GM19452 (cell line): ENCODE data around the gene PSENEN.
"Not testable (repeated sequence)": the region's sequence is repeated elsewhere in the genome, so short reads cannot be mapped to it uniquely, and the experiment has no call there.

Source experiments
- ATAC-seq: cut with Tn5 transposase; IDR thresholded peaks from one replicate; pipeline ENCODE4 v1.9.1; 2021; ENCODE audit not compliant: unreplicated experiment

Gene PSENEN

GRCh38 chr19:35787227-35787799 is 41.9 kb downstream of the PSENEN start:
- ATAC-seq = no peak

- no peak for ATAC-seq
These were observed 42.9 kb downstream of the PSENEN start for GRCh38 chr19:35788205-35788960.

DNA sequence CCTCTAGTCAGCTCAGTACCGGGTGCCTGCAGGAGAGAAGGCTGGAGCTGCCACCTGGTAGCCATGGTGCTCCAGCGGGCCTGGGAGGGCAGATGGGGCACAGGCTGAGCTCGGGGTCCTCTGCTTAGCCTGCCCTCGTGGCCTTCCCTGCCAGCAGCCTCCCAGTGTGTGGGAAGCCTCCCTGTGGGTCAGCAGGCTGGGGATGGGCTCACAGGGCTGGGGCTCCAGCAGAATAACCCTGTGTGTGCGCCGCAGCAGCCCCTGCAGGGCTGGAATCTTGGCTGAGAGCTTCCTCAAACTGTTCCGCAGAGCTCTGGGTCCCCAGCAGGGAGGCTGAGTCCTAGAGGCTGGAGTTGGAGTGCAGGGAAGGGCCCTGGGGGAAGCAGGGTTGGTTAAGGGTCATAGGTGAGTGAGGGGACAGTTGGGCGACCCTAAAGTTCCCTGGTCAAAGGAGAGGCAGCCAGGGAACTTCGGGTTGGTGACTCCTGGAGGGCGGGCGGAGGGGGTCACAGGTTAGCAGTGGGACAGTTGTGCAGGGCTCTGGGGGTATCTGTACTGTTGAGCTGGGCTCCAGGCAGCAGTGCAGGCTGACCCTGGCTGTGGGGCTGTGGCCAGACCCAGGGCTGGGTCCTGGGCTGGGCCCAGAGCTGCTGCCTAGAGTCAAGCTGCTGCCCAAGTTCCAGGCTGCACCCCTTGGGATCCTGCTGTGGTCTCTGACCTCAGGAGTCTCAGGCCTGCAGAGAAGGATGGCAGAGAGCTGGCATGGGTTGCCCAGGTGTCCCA is 43.9 kb downstream of the PSENEN start:
- ATAC-seq = no peak

GRCh38 chr19:35789978-35790944 is 44.8 kb downstream of the PSENEN start:
- ATAC-seq = no peak

DNA sequence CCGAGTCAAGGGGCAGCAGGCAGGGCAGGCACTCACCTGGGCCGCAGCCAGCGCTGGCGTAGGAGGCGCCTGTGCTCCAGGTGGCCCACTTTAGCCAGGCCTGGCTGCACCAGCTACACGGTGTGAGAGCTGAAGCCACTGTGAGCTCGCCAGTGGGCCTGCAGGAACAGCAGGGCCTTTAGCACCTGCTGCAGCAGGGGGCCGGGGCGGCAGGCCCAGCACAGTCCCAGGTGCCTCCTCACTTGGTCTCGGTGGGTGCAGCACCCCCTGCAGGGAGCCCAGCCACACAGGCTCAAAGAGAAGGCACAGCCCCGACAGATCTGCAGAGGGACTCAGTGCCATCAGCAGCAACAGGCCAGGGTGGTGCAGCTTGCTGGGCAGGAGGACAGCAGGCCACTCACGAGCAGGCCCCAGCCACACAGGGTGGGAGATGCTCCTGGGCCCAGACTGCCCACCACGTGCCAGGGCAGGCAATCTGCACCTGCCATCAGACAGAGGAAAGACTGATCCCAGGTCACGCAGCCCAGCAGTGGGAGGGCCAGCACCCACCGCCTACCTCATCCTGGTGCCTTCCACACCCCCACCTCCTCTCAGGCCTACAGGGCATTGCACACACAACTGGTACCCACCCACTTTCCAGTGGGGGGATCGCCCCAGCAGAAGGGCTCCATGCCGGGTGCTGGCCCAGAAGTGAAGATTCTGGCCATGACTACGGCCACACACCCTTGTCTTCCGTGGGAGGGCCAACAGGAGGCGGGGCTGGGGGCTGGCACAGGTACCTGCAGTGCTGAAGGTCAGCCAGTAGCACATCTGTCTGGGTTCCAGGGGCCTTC is 45.7 kb downstream of the PSENEN start:
- ATAC-seq = no peak

DNA sequence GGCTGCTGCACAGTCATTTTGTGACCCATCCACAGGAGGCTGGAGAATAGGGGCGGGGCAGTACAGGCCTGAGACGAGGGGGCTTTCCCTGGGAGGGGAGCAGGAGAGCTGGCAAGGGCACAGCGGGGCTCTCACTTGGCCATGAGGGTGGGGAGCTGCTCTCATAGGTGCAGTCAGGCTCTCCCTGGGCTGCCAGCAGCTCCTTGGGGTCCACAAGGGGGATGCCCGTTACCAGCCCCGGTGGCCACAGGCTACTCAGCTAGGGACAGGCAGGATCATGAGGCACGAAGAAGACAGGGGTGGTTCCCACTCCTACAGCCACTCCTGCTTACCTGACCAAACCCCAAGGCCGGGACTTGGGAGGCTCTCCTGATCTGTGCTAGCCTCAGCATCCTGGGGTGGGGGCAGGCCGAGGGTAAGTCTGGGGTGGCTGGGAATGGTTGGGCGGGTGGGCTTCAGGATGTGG is 46.4 kb downstream of the PSENEN start:
- ATAC-seq = no peak

DNA sequence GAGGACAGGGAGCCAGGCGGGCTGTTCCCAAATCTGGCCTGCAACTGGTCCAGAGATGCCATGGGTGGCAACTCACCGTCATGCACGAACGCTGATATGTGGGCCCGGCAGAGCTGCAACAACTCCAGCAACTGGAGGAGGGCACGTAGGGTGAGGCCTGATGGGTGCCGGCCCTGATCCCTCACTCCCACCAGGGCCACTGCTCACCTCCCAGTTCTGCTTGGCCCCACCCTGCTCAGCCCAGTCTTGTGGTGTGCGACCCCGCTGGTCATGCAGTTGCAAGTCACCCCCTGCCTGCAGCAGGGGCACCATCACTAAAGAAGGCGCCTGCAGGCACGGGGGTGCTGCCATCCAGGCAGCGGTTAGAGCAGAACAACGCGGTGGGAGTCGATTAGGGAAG is 46.9 kb downstream of the PSENEN start:
- ATAC-seq = no peak

DNA sequence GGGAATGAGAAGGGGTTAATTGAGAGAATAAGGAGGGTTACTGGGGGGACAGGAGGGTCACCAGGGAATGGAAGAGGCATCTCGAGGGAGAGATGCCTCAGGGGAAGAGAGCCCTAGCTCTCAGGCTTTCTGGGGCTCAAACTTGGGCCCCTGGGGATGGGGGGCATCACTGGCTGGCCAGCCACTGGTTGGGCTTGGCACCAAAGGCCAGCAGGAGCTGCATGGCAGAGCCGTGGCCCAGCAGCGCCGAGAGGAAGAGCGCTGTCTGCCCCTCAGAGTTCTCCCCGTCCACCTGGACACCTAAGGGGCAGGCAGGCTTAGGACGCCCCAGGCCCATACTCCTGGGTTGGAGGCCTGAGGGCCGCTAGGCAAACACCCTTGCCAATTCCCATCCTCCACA is 47.4 kb downstream of the PSENEN start:
- ATAC-seq = no peak

GRCh38 chr19:35793381-35794165 is 48.1 kb downstream of the PSENEN start:
- ATAC-seq = no peak

DNA sequence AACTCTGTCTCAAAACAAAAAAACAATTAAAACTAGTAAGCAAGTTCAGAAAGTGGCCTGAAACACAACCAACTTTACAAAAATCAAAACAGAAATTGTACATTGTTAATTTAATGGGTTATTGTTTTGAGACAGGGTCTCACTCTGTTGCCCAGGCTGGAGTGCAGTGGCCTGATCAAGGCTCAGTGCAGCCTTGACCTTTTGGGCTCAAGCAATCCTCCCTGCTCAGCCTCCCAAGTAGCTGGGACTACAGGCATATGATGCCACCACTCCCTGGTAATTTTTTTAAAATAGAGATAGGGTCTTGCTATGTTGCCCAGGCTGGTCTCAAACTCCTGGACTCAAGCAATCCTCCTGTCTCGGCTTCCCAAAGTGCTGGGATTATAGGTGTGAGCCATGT is 50.1 kb downstream of the PSENEN start:
- not testable (repeated sequence) for ATAC-seq
